SK-N-SH (cell line): ENCODE measurements around the gene DSG2. TPM values are rescaled to one million over a fixed set of nuclear protein-coding genes. Genes with fewer than 3 reads are reported as not detected.

ENCODE experiments used
- CTCF ChIA-PET: fragments of 300-600, 350-600 bp; formaldehyde crosslinking; extraction: SDS; loops from one replicate; lab custom pipeline; 2021; lab: Yijun Ruan, JAX
- POLR2A ChIA-PET: fragments of 350-600 bp; sonication (Branson Sonifier 250); formaldehyde crosslinking; extraction: SDS; loops from one replicate; lab custom pipeline; 2020; ENCODE audit warnings: antibody characterized with exemption, inconsistent platforms; lab: Yijun Ruan, JAX
- DNase-seq: peaks from one replicate; pipeline ENCODE4 v3.0.0; 2012
- H2AFZ ChIP-seq: fragments of 200-600 bp; sonication (generic); 2 replicates; pipeline ENCODE4 v1.8.1; 2016; ENCODE audit warnings: antibody characterized with exemption, mild to moderate bottlenecking, low read depth
- H3F3A ChIP-seq: fragments of 200-600 bp; sonication (generic); replicated peaks from 2 replicates; pipeline ENCODE3; 2016; ENCODE audit warnings: antibody characterized with exemption, mild to moderate bottlenecking; ENCODE audit not compliant: insufficient read depth
- H3K27ac ChIP-seq, 2 experiments: fragments of 200-500 bp in 1 of 2; fragments of 200-600 bp in 1 of 2; sonication (Bioruptor generic) in 1 of 2; sonication (generic), shearing (Covaris generic) in 1 of 2; 2 replicates each; pipeline versions ENCODE4 v1.5.1 to v1.6.1; 2014 to 2016; ENCODE audit warnings: low read depth in 2 of 2, inconsistent platforms in 1 of 2, low read length in 1 of 2, mild to moderate bottlenecking in 1 of 2, mixed read lengths in 1 of 2
- H3K27me3 ChIP-seq: fragments of 200-600 bp; sonication (generic), shearing (Covaris generic); 2 replicates; pipeline ENCODE4 v1.6.1; 2016; ENCODE audit warnings: mixed run types; ENCODE audit not compliant: insufficient read depth
- H3K36me3 ChIP-seq, 2 experiments: fragments of 200-500 bp in 1 of 2; fragments of 200-600 bp in 1 of 2; sonication (Bioruptor generic) in 1 of 2; sonication (generic) in 1 of 2; replicated peaks in 1 of 2; 2 replicates each; pipeline versions ENCODE3 to v1.5.1; 2014 to 2016; ENCODE audit warnings: low read length in 1 of 2, mild to moderate bottlenecking in 1 of 2; ENCODE audit not compliant: insufficient read depth in 2 of 2, control insufficient read depth in 1 of 2
- H3K4me1 ChIP-seq, 2 experiments: fragments of 200-500 bp in 1 of 2; fragments of 200-600 bp in 1 of 2; sonication (Bioruptor generic) in 1 of 2; sonication (generic), shearing (Covaris generic) in 1 of 2; 2 replicates each; pipeline versions ENCODE4 v1.5.1 to v1.6.1; 2014 to 2016; ENCODE audit warnings: low read depth in 1 of 2, low read length in 1 of 2, mixed run types in 1 of 2; ENCODE audit not compliant: insufficient read depth in 2 of 2, control insufficient read depth in 1 of 2
- H3K4me2 ChIP-seq: fragments of 200-600 bp; sonication (generic), shearing (Covaris generic); 2 replicates; pipeline ENCODE4 v1.6.1; 2017; ENCODE audit warnings: mixed run types
- H3K4me3 ChIP-seq, 2 experiments: fragments of 200-500 bp in 1 of 2; fragments of 200-600 bp in 1 of 2; sonication (Bioruptor generic) in 1 of 2; sonication (generic), shearing (Covaris generic) in 1 of 2; 2 replicates each; pipeline versions ENCODE4 v1.5.1 to v1.8.1; 2014 to 2016; ENCODE audit warnings: low read depth in 2 of 2, inconsistent platforms in 1 of 2, low read length in 1 of 2, mild to moderate bottlenecking in 1 of 2, mixed read lengths in 1 of 2, moderate library complexity in 1 of 2
- H3K79me2 ChIP-seq: fragments of 200-600 bp; sonication (generic); 2 replicates; pipeline ENCODE4 v1.8.1; 2017; ENCODE audit warnings: mild to moderate bottlenecking; ENCODE audit not compliant: insufficient read depth
- H3K9ac ChIP-seq: fragments of 200-600 bp; sonication (generic); 2 replicates; pipeline ENCODE4 v1.6.1; 2017; ENCODE audit warnings: mixed run types
- H3K9me2 ChIP-seq: fragments of 200-600 bp; sonication (generic); 2 replicates; pipeline ENCODE4 v1.6.1; 2017; ENCODE audit warnings: mixed run types
- H3K9me3 ChIP-seq: fragments of 200-600 bp; sonication (generic); 2 replicates; pipeline ENCODE4 v1.6.1; 2017; ENCODE audit warnings: mixed run types, mild to moderate bottlenecking, moderate library complexity
- H4K20me1 ChIP-seq: fragments of 200-600 bp; sonication (generic); 2 replicates; pipeline ENCODE4 v1.6.1; 2017; ENCODE audit warnings: mild to moderate bottlenecking, mixed run types; ENCODE audit not compliant: insufficient read depth
- FOSL2 ChIP-seq: IDR thresholded peaks from 2 replicates; pipeline ENCODE4 v1.4.0; 2012; ENCODE audit warnings: low read depth, mild to moderate bottlenecking, moderate library complexity, borderline replicate concordance
- RFX5 ChIP-seq: IDR thresholded peaks from 2 replicates; pipeline ENCODE4 v1.6.1; 2012; ENCODE audit warnings: mild to moderate bottlenecking, improper control_type of control experiment, low read length
- SIN3A ChIP-seq: IDR thresholded peaks from 2 replicates; pipeline ENCODE4 v1.6.1; 2012; ENCODE audit warnings: low read depth, mild to moderate bottlenecking, low read length, moderate library complexity, borderline replicate concordance
- TEAD4 ChIP-seq: IDR thresholded peaks from 2 replicates; pipeline ENCODE4 v1.4.0; 2012; ENCODE audit warnings: mild to moderate bottlenecking, borderline replicate concordance; ENCODE audit not compliant: insufficient read depth
- WGBS: methylation state at CpG from one replicate; pipeline ENCODE4 v1.1.6; 2017; ENCODE audit warnings: low lambda C conversion rate; 5-methylcytosine and 5-hydroxymethylcytosine counted together
- polyA plus RNA-seq, 3 experiments: library from polyadenylated mRNA; depleted of rRNA; stranded (reverse); fragments of >200 nt; gene quantifications; 2 replicates each; pipeline ENCODE4 v1.2.3, GENCODE V29; 2012
- TF ChIP-seq, protein P1 (sequence below): IDR thresholded peaks from 2 replicates; pipeline ENCODE4 v1.6.1; 2012; ENCODE audit warnings: mild to moderate bottlenecking, low read depth, low read length, moderate library complexity
- TF ChIP-seq, protein P2 (sequence below): IDR thresholded peaks from 2 replicates; pipeline ENCODE4; 2012
- TF ChIP-seq, protein P3 (sequence below): IDR thresholded peaks from 2 replicates; pipeline ENCODE4 v1.4.0; 2012; ENCODE audit warnings: low read depth, borderline replicate concordance

Gene DSG2
- polyA plus RNA-seq, 1 of the 3 experiments (the other 2 are of a cell fraction) = not detected

DNA sequence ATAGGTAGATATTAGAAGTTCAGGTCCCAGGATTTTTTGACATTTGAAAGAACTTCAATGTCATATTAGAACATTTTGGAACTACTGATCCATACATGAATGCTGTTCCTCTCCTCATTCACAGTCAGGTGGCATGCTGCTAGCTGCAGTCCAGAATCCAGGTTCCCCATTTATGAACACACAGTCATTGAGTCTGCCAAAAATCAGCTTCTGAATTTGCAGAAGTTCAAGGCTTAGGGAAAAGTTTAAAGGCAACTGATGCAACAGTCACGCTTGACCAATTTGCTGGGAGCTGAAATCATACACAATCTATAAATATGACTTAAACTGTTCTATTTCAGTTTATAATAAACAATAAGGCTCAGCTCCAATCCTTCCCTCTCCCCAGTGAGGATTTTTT lies 76.4 kb downstream of the DSG2 start:
- Histone ChIP-seq H3K4me3 (no peak overlapping the region), H3K4me1 (no peaks in the 10 kb centered on the region), H3K36me3 (no peaks in the 10 kb centered on the region), H3K79me2 (no peaks in the 10 kb centered on the region), H4K20me1 (no peaks in the 10 kb centered on the region), H3F3A (no peaks in the 10 kb centered on the region), H3K27me3 (no peaks in the 10 kb centered on the region), H3K27ac (no peak overlapping the region), H3K9ac (no peak overlapping the region), H3K9me2 (no peaks in the 10 kb centered on the region), H2AFZ (no peak overlapping the region), H3K9me3 (no peaks in the 10 kb centered on the region), H3K4me2 (no peak overlapping the region)
- WGBS = 82% methylated on average over 1 of the region's 1 CpG
- no peak for TF ChIP-seq RFX5
- TF ChIP-seq, protein P1, sequence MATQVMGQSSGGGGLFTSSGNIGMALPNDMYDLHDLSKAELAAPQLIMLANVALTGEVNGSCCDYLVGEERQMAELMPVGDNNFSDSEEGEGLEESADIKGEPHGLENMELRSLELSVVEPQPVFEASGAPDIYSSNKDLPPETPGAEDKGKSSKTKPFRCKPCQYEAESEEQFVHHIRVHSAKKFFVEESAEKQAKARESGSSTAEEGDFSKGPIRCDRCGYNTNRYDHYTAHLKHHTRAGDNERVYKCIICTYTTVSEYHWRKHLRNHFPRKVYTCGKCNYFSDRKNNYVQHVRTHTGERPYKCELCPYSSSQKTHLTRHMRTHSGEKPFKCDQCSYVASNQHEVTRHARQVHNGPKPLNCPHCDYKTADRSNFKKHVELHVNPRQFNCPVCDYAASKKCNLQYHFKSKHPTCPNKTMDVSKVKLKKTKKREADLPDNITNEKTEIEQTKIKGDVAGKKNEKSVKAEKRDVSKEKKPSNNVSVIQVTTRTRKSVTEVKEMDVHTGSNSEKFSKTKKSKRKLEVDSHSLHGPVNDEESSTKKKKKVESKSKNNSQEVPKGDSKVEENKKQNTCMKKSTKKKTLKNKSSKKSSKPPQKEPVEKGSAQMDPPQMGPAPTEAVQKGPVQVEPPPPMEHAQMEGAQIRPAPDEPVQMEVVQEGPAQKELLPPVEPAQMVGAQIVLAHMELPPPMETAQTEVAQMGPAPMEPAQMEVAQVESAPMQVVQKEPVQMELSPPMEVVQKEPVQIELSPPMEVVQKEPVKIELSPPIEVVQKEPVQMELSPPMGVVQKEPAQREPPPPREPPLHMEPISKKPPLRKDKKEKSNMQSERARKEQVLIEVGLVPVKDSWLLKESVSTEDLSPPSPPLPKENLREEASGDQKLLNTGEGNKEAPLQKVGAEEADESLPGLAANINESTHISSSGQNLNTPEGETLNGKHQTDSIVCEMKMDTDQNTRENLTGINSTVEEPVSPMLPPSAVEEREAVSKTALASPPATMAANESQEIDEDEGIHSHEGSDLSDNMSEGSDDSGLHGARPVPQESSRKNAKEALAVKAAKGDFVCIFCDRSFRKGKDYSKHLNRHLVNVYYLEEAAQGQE = no peak
- no peak for TF ChIP-seq TEAD4
- TF ChIP-seq, protein P2, sequence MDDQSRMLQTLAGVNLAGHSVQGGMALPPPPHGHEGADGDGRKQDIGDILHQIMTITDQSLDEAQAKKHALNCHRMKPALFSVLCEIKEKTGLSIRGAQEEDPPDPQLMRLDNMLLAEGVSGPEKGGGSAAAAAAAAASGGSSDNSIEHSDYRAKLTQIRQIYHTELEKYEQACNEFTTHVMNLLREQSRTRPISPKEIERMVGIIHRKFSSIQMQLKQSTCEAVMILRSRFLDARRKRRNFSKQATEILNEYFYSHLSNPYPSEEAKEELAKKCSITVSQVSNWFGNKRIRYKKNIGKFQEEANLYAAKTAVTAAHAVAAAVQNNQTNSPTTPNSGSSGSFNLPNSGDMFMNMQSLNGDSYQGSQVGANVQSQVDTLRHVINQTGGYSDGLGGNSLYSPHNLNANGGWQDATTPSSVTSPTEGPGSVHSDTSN = no peak
- no peak for DNase-seq
- ChIA-PET POLR2A (no interaction called here), CTCF (interaction anchor here (1.8 to 2.4 kb wide), 2 partner anchors 11 to 148 kb away, joined by 6 to 7 read pairs; no protein-coding TSS in a partner anchor)

DNA sequence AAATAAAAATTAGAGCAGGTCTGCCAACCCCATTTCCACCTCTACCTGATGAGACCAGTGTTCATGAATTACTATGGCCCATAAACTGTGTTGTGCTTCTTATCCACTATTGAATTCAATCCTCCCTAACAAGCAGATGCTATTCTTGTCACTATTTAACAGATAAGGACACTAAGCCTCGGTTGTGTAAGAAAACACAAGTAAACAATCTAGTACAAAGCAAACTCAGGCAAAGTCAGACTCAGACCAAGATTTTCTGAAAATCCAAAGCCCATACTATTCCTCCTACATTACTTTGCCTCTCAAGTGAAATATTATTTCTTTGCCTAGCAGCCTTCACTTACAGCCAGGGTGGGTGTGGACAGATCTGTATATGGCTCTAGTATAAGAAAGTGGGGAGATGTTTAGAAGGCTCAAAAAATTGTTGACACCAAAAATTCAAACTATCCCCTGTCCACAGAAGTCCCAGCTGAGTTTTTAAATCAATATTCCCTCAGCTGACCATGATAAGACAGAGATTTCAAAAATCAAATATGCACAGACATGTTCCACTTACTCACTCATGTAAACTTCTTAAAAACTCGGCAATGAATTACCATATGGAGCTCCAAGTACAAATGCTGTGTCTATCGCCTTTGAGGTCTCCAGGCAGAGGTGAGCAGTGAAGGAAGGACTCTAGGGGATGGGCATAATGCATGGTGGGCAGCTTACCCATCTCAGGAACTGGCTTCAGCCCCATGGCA lies 77.7 kb downstream of the DSG2 start:
- H3K79me2 ChIP-seq = no peaks in the 10 kb centered on the region
- H3K4me1 ChIP-seq = no peaks in the 10 kb centered on the region
- no peak overlapping the region for H2AFZ ChIP-seq
- no peaks in the 10 kb centered on the region for H3K36me3 ChIP-seq
- DNase-seq = no peak
- no peaks in the 10 kb centered on the region for H3K27me3 ChIP-seq
- H3K4me3 ChIP-seq = no peak overlapping the region
- H3K4me2 ChIP-seq = no peak overlapping the region
- 48% methylated on average over 3 of the region's 3 CpGs for WGBS
- no peaks in the 10 kb centered on the region for H3K9me2 ChIP-seq
- no peaks in the 10 kb centered on the region for H3F3A ChIP-seq
- TF ChIP-seq, protein P3, sequence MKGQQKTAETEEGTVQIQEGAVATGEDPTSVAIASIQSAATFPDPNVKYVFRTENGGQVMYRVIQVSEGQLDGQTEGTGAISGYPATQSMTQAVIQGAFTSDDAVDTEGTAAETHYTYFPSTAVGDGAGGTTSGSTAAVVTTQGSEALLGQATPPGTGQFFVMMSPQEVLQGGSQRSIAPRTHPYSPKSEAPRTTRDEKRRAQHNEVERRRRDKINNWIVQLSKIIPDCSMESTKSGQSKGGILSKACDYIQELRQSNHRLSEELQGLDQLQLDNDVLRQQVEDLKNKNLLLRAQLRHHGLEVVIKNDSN = no peak
- TF ChIP-seq SIN3A (no peak), FOSL2 (no peak), TEAD4 (no peak)
- no peak overlapping the region for H3K9ac ChIP-seq
- ChIA-PET CTCF (interaction anchor here (1.4 to 2.2 kb wide), 2 partner anchors 10 to 19 kb away, joined by 5 to 8 read pairs; no protein-coding TSS in a partner anchor), POLR2A (no interaction called here)
- H4K20me1 ChIP-seq = no peaks in the 10 kb centered on the region
- H3K9me3 ChIP-seq = no peaks in the 10 kb centered on the region
- no peak overlapping the region for H3K27ac ChIP-seq
